HG03571 (cell line): Measurements from ENCODE around the gene TESK1.
"Not testable (repeated sequence)": the region's sequence is repeated elsewhere in the genome, so short reads cannot be mapped to it uniquely, and the experiment has no call there.

Experiments used
- ATAC-seq: cut with Tn5 transposase; IDR thresholded peaks from one replicate; pipeline ENCODE4 v1.9.1; 2021; ENCODE audit not compliant: unreplicated experiment

Gene TESK1

DNA sequence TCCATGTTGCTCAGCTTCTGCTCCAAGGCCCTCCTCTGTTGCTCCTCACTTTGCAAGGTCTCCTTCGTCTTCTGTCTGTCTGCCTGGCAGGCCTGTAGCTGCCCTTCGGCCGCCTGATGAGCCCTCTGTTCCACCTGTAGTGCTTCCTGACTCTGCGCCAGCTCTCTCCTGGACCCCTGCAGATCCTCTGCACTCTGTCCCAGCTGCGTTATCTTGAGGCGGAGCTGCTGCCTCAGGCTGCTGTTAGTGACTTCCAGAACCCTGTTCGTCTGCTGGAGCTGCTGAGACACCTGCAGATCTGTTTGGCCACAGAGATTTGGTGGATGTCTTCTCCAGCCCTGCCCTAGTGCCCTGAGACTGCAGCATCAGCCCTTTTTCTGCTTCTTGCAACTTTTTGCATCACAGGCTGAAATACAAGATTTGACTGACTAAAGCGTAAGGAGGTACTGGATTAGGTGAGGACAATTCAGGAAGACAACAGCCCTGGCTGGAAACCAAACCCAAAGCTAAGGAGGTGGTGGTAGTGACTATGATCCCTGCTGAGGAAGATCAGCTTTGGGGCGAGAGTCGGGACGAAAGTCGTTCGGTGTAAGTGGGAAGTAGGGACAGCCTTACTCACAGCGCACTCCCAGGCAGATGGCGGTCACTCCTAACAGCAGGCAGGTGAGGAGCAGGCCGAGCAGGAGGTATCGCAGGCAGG is 11.1 kb downstream of the TESK1 start:
- no peak for ATAC-seq

DNA sequence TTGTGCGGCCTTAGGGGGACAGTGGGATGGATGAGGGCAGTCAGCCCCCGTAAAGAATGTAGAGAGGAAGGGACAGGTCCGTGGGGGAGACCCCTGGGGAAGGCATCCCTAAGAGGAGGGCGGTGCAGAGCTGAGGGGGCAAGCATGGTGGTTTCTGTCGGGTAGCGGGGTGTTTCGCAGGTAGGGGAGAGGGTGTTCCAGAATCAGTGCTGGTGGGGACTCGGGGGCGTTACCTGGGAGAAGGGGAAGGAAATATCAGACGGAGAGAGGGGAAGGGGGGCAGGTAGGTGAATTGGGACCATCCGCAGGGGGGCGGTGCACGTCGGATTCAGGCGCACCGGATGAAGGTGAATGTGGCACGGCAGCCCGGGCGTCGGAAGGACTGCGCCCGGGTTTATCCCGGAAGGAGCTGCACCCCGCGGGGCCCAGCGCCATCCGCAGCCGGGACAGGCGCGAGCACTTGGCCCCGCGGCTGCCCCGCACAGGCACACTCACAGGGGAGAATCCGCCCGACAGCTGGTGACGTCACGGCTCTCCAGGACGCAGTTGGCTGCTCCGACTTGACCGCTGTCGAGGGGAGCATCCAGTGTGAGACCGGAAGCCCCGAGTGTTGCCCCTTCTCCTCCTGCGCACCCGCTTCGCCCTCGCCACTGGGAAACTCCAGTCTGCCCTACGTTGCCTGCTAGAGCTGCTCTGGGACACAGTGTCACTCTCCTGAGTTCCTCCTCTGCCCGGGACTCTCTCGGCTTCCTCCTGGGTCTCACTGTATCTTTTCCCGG is 11.8 kb downstream of the TESK1 start:
- ATAC-seq: peak; percentile 35

- ATAC-seq: no peak
These were observed 12.5 kb downstream of the TESK1 start for GRCh38 chr9:35617548-35617947.

- no peak for ATAC-seq
These were observed 13.3 kb downstream of the TESK1 start, which contains the start of gene CD72 for GRCh38 chr9:35618325-35618727. CD72 (minus strand) TSS chr9:35618413; CDS start chr9:35618303, 110 bp downstream.

GRCh38 chr9:35618854-35619799 is 14.1 kb downstream of the TESK1 start:
- ATAC-seq: peak; percentile 40

DNA sequence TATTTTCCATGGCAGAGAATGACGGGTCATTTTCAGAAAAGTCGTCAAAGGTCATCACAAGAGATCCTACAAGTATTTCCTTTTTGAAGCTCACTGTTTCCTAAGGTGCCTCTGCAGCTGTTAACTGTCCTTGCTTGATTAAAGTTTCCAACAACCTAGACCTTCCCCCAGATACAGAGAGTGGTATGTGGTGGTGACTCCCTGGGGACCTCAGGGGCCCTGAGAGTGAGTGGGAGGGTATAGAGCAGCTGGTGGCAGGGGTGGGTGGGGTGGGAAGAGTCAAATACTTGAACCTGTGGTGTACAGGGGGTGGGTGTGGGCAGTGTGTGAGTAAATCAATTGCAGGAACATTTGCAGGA is 14.7 kb downstream of the TESK1 start:
- peak; percentile 34 for ATAC-seq

GRCh38 chr9:35627575-35627974 is 22.5 kb downstream of the TESK1 start:
- no peak for ATAC-seq

DNA sequence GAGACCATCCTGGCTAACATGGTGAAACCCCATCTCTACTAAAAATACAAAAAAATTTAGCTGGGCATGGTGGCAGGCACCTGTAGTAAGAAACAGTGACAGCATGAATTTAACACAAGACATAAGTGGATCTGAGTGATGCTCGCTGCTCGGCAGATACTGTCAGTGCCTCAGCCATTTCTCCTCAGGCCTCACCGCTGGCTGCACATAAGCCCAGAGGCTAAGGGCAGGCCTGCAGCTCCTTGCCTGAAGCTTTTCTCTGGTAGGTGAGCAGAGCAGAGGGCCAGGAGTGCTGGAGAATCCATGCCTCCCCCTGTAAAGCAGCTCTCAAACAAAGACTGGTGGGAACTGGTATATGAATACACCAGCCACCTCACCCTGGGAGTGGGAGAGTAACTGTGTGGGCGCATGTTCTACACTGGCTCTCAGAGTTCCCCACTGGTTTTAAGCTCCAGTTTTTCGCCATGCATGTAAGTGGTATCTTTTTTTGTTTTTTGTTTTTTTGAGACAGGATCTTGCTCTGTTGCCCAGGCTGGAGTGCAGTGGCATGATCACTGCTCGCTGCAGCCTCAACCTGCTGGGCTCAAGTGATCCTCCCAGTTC is 23.4 kb downstream of the TESK1 start:
- no peak for ATAC-seq

- ATAC-seq: no peak
These were observed 24.5 kb downstream of the TESK1 start for GRCh38 chr9:35629597-35629996.

DNA sequence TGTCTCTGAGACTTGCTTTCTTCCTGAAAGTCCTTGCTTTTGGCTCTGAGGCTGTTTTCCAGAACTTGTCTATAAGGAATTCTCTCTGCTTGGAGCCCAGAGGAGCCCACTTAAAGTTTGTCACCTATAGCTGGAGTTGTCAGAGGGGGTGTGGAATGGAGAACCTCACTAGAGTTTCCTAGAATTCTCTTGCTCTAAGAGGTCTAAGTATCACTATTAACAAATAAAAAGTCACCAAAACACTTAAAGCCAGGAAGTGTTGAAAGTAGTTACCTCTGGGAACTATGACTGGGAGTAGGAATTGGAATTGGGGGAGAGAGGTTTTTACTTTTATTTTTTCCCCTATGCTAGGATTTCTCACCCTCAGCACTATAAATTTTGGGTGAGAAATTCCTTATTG is 30.7 kb downstream of the TESK1 start:
- no peak for ATAC-seq

GRCh38 chr9:35636135-35636876 is 31.2 kb downstream of the TESK1 start:
- no peak for ATAC-seq

DNA sequence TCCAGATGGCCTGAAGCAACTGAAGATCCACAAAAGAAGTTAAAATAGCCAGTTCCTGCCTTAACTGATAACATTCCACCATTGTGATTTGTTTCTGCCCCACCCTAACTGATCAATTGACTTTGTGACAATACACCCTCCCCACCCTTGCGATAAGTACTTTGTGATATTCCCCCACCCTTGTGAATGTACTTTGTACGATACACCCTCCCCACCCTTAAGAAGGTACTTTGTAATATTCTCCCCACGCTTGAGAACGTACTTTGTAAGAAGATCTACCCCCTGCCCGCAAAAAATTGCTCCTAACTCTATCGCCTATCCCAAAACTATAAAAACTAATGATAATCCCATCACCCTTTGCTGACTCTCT is 31.8 kb downstream of the TESK1 start:
- not testable (repeated sequence) for ATAC-seq

GRCh38 chr9:35637427-35637955 is 32.4 kb downstream of the TESK1 start:
- not testable (repeated sequence) for ATAC-seq

DNA sequence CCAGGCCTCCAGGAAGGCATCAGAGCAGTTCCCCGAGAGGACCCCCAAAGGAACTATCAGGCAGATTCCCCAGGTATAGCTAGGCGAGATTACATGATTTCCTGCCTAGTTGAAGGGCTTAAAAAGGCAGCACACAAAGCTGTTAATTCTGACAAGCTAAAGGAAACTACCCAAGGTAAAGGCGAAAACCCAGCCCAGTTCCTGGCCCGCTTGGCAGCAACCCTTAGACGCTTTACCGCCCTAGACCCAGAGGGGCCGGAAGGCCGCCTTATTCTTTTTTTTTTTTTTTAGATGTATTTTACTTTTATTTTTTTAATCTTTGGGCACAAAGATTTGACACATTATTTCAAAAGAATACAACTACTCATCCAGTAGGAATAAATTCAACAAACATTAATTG is 33.7 kb downstream of the TESK1 start:
- not testable (repeated sequence) for ATAC-seq

DNA sequence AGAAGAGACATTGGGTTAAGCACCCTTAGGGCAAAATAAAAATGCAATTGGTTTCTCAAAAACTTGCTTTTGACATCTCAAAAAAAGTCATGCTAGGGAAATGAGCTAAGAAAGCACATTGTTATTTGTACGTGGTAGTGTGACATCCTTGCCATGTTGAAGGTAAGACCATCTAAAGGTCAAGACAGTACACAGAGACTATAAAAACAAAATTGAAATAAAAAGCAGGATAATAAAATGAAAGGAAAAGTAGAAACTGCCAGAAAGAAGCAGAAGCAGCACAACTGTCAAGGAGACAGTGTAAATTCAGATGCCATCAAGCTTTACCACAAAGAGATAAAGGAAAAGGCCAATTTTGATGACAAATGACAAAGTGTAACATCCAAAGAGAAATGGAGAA is 34.2 kb downstream of the TESK1 start:
- ATAC-seq: not testable (repeated sequence)

GRCh38 chr9:35639631-35640030 is 34.6 kb downstream of the TESK1 start:
- ATAC-seq: no peak

- ATAC-seq: not testable (repeated sequence)
These were observed 35.4 kb downstream of the TESK1 start for GRCh38 chr9:35640431-35640830.

DNA sequence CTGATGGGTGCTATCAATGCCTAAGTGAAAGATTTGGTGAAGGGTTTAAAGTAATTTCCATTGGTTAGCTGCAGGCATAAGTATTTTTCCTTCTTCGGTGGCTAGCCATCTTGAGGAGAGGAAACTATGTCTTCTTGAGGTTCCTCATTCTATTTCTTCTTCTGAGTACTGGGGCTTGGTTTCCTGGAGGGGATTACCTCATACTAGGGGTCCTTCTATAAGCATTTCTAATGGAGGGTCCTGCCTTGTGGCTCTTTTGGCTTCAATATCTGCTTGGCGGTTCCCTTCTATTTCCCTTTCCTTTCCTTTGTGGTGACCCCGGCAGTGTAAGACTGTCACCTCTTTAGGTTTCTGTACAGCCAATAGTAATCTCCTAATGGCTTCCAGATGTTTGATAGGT is 36.4 kb downstream of the TESK1 start:
- ATAC-seq: not testable (repeated sequence)

DNA sequence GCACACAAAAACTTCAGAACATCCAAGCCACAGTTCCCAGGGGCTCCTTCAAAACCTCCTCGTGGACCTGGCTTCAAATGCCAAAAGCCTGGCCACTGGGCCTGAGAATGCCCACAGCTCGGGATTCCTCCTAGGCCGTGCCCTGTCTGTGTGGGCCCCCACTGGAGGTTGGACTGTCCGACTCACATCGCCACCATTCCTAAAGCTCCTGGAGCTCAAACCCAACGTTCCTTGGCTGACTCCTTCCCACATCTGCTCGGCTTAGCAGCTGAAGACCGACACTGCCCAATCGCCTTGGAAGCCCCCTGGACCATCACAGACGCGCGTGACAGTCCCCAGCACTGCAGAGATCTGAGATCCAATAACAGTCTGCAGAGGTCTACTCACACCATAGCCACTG is 38.0 kb downstream of the TESK1 start:
- ATAC-seq: no peak

DNA sequence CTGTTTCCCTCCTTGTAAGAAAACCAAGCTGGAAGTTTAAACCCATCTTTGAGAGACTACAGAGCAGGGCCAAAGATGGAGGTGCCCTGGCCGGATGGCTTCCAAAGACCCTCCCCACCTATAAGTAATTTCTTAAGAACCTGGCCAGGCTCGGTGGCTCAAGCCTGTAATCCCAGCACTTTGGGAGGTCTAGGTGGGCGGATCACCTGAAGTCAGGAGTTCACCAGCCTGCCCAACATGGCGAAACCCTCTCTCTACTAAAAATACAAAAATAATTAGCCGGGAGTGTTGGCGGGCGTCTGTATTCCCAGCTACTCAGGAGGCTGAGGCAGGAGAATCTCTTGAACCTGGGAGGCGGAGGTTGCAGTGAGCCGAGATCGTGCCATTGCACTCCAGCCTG is 40.7 kb downstream of the TESK1 start:
- ATAC-seq: not testable (repeated sequence)
